Skeletal muscle satellite cell (primary cell): ENCODE results near the gene LMX1A.

ENCODE experiments used
- H3K27me3 ChIP-seq: 2 replicates; pipeline ENCODE4 v1.7.0; 2013; ENCODE audit warnings: low read length; ENCODE audit not compliant: control insufficient read depth, insufficient read depth
- H3K36me3 ChIP-seq: 2 replicates; pipeline ENCODE4 v1.7.0; 2013; ENCODE audit warnings: mild to moderate bottlenecking, control low read depth, low read length; ENCODE audit not compliant: insufficient read depth
- H3K4me1 ChIP-seq: 2 replicates; pipeline ENCODE4 v1.7.0; 2013; ENCODE audit warnings: low read length; ENCODE audit not compliant: control insufficient read depth, insufficient read depth
- H3K4me2 ChIP-seq: 2 replicates; pipeline ENCODE4 v1.7.0; 2013; ENCODE audit warnings: mild to moderate bottlenecking, low read length
- H3K4me3 ChIP-seq: 2 replicates; pipeline ENCODE4 v1.7.0; 2013; ENCODE audit warnings: low read length
- H3K9ac ChIP-seq: 2 replicates; pipeline ENCODE4 v1.7.0; 2013; ENCODE audit warnings: mild to moderate bottlenecking, low read depth, low read length, moderate library complexity
- H3K9me3 ChIP-seq: replicated peaks from 2 replicates; pipeline ENCODE4 v1.7.0; 2013; ENCODE audit warnings: mild to moderate bottlenecking, control low read depth, low read length

LMX1A gene

DNA sequence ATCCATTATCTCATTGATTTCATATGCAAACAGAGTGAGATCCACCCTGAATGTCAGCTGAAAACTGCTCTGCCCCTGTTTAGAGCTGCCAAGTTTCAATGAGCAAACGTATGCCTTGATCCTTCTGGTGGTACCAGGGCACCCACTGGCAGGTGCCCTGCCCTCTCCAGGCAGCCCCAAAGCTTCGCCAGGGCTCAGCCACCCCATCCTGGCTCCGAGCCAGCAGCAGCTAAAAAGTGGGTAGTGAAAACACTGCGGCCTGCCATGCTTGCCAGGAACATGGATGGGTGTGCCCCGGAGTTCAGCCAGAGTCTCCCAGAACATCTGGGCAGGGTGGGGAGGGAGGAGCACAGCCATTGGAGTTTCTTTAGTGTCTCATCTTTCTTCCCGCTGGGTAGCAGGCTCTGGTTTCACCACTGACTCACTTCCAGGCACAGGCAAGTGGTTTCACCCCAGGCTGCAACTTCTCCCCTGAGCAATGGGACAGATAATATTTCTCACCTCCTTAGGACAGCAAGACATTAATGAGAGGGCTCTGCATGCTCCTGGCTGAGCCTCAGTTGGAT is 8.1 kb upstream of the LMX1A start:
- Histone ChIP-seq H3K4me1 (peaks cover 9% of the 10 kb centered on the region), H3K4me3 (no peak overlapping the region), H3K27me3 (peaks cover 31% of the 10 kb centered on the region), H3K9ac (no peak overlapping the region), H3K4me2 (peak overlapping the region; percentile 15), H3K36me3 (no peaks in the 10 kb centered on the region), H3K9me3 (no peaks in the 10 kb centered on the region)

DNA sequence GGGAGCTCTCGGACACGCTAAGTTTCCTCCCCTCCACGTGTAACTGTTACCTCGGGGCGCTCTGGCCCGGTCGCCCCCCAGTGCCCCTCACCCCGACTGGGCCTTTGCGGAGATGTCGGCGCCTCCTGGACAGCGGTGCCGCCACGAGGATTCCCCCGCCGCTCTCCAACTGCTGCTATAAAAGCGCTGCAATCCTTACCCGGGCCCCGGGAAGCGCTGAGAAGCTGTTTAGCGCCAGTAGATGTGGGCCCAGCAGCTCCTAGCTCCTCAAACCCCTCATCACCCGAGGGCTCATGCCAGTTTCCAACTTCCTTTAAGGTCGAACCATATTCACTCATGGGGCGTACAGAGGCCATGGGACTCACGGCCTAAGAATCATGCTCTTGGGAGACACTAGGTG is 361 bp upstream of the LMX1A start:
- no peaks in the 10 kb centered on the region for H3K36me3 ChIP-seq
- no peak overlapping the region for H3K9ac ChIP-seq
- no peaks in the 10 kb centered on the region for H3K9me3 ChIP-seq
- no peak overlapping the region for H3K4me2 ChIP-seq
- H3K4me1 ChIP-seq = no peaks in the 10 kb centered on the region
- peaks cover 31% of the 10 kb centered on the region for H3K27me3 ChIP-seq
- no peak overlapping the region for H3K4me3 ChIP-seq

DNA sequence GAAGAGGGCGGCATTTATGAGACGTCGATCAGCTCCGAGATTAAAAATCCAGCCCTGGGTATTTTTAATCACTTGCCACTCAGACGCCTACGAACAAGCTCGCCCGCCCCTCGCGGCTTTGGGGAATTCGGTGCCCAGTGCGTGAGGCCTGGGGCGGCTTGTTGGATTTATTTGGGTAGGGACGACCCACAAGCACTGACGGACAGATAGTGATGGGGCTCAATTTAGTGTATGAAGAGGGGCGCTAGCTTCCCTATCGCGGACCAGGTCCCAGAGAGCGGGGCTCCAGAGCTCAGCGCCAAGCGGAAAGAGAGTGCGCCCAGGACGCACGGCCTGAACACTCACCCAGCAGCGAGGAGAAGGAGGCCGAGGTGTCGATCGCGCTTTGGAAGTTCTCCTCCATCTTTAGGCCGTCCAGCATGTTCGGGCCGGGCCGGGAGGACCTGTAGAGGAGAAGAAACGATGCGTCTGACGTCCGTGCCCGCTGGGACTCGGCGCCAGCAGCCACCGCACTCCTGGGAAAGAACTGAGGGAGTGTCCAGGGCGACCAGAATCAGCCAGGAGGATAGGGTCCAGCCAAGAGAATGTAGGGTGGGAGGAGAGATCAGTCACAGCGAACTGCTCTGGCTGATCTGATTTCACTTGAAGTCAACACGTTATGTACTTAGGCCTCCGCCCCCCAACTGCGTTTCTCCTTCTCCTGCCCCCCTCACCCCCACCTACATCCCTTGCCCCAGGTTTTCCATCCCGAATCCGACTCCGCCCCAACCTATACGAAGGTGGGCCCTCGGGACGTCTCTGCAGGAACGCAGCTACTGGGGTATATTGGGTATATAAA is 1.2 kb downstream of the LMX1A start:
- H3K27me3 ChIP-seq = peaks cover 29% of the 10 kb centered on the region
- no peak overlapping the region for H3K4me2 ChIP-seq
- H3K4me1 ChIP-seq = no peaks in the 10 kb centered on the region
- H3K36me3 ChIP-seq = no peaks in the 10 kb centered on the region
- no peak overlapping the region for H3K4me3 ChIP-seq
- H3K9ac ChIP-seq = no peak overlapping the region
- no peaks in the 10 kb centered on the region for H3K9me3 ChIP-seq

DNA sequence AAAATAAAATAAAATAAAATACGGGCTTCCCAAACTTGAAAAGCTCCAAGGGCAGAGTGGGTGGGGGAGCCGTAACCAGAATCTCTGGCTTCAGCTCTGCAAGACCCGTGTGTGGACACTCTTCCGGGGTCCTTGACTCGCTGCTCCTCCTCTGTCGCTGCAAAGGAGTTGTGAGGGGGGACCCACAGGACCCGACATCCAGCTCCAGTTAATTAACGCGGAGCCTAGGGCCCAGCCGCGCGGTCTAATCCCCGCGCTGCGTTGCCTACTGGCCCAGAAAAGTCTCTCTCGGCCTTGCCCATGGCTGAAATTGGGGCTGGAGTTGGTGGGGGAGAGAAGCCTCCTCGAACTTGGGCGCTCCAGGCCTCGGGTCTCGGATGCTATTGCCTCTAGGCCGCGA is 1.8 kb downstream of the LMX1A start:
- Histone ChIP-seq H3K27me3 (peaks cover 29% of the 10 kb centered on the region), H3K36me3 (no peaks in the 10 kb centered on the region), H3K9me3 (no peaks in the 10 kb centered on the region), H3K4me2 (no peak overlapping the region), H3K4me3 (no peak overlapping the region), H3K4me1 (no peaks in the 10 kb centered on the region), H3K9ac (no peak overlapping the region)

DNA sequence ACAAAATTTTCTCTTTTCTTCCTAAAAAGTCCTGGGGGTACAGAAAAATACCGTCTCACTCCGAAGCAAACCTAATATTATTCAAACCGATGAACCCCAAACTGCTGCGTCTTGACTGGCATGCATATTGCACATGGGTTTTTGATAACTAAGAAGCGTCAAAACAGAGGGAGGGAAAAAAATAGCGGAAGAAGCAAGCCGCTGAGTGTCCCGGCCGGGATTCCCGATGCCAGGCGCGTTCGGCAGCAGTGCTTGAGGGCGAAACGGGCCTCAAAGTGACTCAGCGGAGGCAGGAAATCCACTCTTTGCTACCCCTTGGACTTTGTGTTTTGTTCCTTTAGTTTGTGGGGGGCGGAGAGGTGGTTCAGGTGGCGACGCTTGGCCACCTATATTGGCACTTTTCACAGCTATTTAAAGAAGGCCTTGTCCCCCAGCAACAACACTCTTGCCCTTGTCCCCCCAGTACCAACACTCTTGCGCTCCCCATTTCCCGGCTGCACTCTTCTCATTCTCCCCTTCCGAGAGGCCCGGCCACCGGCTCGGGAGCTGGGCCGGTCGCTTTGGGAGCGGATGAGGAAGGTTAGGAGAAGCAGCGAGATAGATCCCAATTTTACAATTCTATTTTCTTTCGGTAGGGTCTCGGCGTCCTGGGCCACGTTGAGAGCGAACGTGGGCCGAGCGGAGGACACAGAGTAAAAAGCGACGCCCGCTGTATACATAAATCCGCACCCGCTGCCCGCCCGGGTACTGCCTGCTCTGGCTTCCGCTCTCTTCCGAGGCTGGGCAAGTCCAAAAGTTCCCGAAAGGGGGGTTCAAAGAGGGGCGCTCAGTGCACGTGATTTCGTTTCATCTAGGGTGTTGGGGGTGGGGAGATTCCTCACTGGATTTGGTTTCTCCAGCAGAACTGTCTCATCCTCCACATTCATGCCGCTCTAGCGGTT is 2.5 kb downstream of the LMX1A start:
- H3K27me3 ChIP-seq = peaks cover 29% of the 10 kb centered on the region
- no peak overlapping the region for H3K4me3 ChIP-seq
- H3K9ac ChIP-seq = no peak overlapping the region
- H3K9me3 ChIP-seq = no peaks in the 10 kb centered on the region
- no peak overlapping the region for H3K4me2 ChIP-seq
- no peaks in the 10 kb centered on the region for H3K4me1 ChIP-seq
- no peaks in the 10 kb centered on the region for H3K36me3 ChIP-seq

DNA sequence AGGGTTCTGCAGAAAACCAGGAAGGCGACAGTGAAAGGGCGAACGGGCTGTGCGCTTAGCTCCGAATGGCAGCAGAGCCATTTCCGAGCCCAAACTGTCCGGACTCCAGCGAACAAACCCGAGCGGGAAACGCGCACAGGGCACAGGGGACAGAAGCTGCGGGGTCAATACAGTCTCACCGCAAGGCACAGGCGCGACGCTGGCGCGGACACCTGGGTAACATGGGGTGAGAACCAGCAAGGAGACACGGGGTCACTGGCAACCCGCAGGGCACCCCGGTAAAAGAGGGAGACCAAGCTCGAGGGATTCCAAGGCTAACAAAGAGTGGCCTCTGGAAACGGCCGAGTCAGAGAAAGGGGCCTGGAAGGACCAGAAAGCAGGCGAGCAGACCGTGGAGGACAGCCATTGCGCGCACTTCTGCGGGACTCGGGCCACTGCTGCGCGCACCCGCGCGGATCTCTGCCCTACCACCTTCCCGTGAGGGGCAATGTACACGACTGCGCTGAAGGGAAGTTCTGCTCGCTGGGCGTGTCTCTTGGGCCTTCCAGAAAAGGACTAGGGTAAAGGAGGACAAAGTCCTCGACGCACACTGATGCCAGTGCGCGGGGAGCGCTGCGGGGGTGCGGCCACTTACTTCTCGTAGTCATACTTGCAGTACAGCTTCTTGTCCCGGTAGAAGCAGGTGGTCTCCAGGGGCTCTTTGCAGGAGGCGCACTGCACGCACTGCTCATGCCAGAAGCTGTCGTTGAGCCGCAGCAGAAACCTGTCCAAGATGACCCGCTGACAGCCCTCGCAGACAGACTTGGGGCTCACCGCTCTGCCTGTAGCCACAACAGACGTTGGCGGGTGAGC is 3.8 kb downstream of the LMX1A start:
- H3K9ac ChIP-seq = no peak overlapping the region
- H3K27me3 ChIP-seq = peaks cover 30% of the 10 kb centered on the region
- H3K9me3 ChIP-seq = no peaks in the 10 kb centered on the region
- no peaks in the 10 kb centered on the region for H3K4me1 ChIP-seq
- no peak overlapping the region for H3K4me2 ChIP-seq
- no peaks in the 10 kb centered on the region for H3K36me3 ChIP-seq
- H3K4me3 ChIP-seq = no peak overlapping the region

DNA sequence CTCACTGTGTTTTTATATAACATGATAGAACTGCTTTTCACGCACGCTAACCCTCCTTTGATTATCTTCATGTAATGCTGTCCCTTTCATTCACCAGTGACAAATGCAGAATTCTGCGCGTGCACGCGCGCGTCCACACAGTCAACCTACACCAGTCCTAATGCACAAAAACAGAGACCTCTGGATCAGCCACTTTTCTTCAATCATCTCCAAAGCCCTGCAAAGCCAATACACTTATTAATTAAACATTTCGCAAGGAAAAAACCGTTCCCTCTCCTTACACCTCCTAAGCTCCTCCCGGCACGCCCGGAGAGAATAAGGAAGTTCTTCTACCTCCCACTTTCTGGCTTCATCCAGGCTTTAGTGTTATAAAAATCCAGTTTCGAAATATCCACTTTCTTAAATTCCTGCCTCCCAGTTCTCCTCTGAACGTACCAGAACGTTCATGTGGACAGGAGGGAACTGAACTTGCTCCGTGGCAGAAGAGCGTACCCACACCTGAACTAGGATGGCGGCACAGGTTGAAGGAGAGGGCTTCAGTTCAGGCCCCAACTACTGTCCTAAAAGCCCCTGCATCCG is 4.6 kb downstream of the LMX1A start:
- Histone ChIP-seq H3K9ac (no peak overlapping the region), H3K4me2 (no peak overlapping the region), H3K4me3 (no peak overlapping the region), H3K9me3 (no peaks in the 10 kb centered on the region), H3K27me3 (peaks cover 23% of the 10 kb centered on the region), H3K36me3 (no peaks in the 10 kb centered on the region), H3K4me1 (no peaks in the 10 kb centered on the region)

DNA sequence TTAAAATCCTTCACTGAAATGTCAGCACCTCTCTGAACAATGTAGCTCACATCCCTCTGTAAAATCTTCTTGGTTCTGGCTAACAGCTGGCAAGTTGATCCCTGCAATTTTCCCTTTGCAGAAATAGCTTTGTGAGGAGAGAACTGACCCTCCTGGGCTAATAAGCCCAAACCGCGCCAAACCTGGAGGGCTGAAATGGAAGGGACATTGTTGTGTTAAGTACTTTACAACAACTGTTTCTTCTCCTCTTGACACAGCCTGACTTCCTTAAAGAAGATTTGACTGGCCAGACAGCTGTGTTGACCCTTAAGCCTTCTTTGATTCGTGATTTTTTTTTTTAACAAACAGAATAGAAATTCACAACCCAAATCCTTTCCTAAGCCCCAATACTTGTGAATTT is 5.7 kb downstream of the LMX1A start:
- Histone ChIP-seq H3K4me3 (no peak overlapping the region), H3K36me3 (no peaks in the 10 kb centered on the region), H3K27me3 (peaks cover 27% of the 10 kb centered on the region), H3K9ac (no peak overlapping the region), H3K9me3 (no peaks in the 10 kb centered on the region), H3K4me1 (no peaks in the 10 kb centered on the region), H3K4me2 (no peak overlapping the region)

DNA sequence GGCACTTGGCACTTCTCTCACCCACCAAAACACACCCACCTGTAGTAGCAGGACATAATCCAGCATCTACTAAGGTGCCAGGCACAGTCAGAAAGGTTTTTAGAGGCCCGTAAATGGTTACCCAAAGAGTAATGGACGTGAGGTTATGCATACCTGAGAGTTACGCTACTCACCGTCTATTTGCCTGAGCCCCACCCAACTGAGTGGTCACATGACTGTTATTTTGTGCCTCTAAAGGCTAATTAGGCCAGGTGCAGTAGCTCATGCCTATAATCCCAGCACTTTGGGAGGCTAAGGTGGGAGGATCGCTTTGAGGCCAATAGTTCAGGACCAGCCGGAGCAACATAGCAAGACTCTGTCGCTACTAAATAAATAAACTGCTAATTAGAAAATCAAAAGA is 11.0 kb downstream of the LMX1A start:
- no peaks in the 10 kb centered on the region for H3K4me1 ChIP-seq
- no peak overlapping the region for H3K4me3 ChIP-seq
- no peaks in the 10 kb centered on the region for H3K9me3 ChIP-seq
- no peak overlapping the region for H3K9ac ChIP-seq
- peaks cover 25% of the 10 kb centered on the region for H3K27me3 ChIP-seq
- H3K36me3 ChIP-seq = no peaks in the 10 kb centered on the region
- no peak overlapping the region for H3K4me2 ChIP-seq

DNA sequence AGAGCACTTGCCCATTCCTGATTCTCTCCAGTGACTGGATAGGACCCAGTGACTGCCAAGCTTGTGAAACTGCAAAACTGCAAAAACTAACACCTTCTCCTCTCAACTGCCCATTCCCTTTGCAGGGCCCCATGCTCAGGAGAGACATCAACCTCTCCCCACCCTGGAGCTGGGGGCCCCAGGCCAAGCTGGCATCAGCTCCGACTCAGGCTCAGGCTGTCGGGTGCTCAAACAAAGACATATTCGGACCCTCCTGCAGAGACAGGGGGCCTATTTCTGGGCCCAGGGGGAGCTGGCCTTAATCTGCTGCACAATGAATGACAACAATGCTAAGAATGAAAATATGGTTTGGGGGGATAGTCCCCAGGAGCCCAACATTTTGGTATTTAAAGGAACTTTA is 11.8 kb downstream of the LMX1A start:
- no peaks in the 10 kb centered on the region for H3K4me1 ChIP-seq
- H3K27me3 ChIP-seq = peaks cover 25% of the 10 kb centered on the region
- H3K9ac ChIP-seq = no peak overlapping the region
- H3K9me3 ChIP-seq = no peaks in the 10 kb centered on the region
- H3K4me3 ChIP-seq = no peak overlapping the region
- no peaks in the 10 kb centered on the region for H3K36me3 ChIP-seq
- H3K4me2 ChIP-seq = no peak overlapping the region
